Adrenal gland (tissue), 12 donors: Measurements from ENCODE around the gene CNGA3. TPM values are rescaled to one million over a fixed set of nuclear protein-coding genes. Genes with fewer than 3 reads are reported as not detected.

Experiments
- DNase-seq, 7 donors: peaks; one replicate each; pipeline ENCODE4 v3.0.0-alpha.2; 2019 to 2020
- H3K27ac ChIP-seq, 5 donors: fragments of 200-600 bp; sonication (generic) in 4 of 5; 1 replicate in 3 of 5; 2 replicates in 2 of 5; pipeline versions ENCODE4 v1.5.1 to v1.8.0; 2016 to 2020; ENCODE audit warnings: mild to moderate bottlenecking in 1 of 5
- H3K27me3 ChIP-seq: fragments of 200-600 bp; 2 replicates; pipeline ENCODE4 v1.8.0; 2021
- H3K36me3 ChIP-seq, 2 donors: fragments of 200-600 bp; replicated peaks in 1 of 2; 1 replicate in 1 of 2; 2 replicates in 1 of 2; pipeline versions ENCODE4 v1.5.1 to v1.8.0; 2018 to 2022
- H3K4me1 ChIP-seq, 2 donors: fragments of 200-600 bp; replicated peaks in 1 of 2; 1 replicate in 1 of 2; 2 replicates in 1 of 2; pipeline versions ENCODE4 v1.5.1 to v1.8.0; 2018 to 2021
- H3K4me3 ChIP-seq, 4 donors: fragments of 200-600 bp; sonication (generic) in 3 of 4; one replicate each; pipeline ENCODE4 v1.5.1; 2016 to 2018
- H3K9me3 ChIP-seq, 3 donors: fragments of 200-600 bp; sonication (generic) in 1 of 3; replicated peaks in 1 of 3; 1 replicate in 2 of 3; 2 replicates in 1 of 3; pipeline versions ENCODE4 v1.5.1 to v1.8.0; 2016 to 2021
- CTCF ChIP-seq, 6 experiments: fragments of 450-650 bp in 4 of 6; fragments of 200-600 bp in 2 of 6; sonication (generic) in 1 of 6; IDR thresholded peaks; 1 replicate in 5 of 6; 2 replicates in 1 of 6; pipeline versions ENCODE4 v1.5.1 to v1.8.0; 2016 to 2021; ENCODE audit warnings: antibody characterized with exemption in 6 of 6, mild to moderate bottlenecking in 2 of 6, moderate library complexity in 1 of 6
- POLR2A ChIP-seq, 2 donors: fragments of 450-650 bp; IDR thresholded peaks; one replicate each; pipeline ENCODE4 v1.6.1; 2017; ENCODE audit warnings: antibody characterized with exemption in 2 of 2, mild to moderate bottlenecking in 2 of 2, moderate library complexity in 1 of 2
- whole genome bisulfite sequencing, 4 donors: extraction: QIAGEN DNeasy Blood & Tissue Kit in 2 of 4; methylation state at CpG; one replicate each; pipeline versions ENCODE4 v1.1.5 to v1.1.7; 2013 to 2017; 5-methylcytosine and 5-hydroxymethylcytosine counted together
- intact Hi-C, 2 donors: fragments of 100-400 bp; cut with DNase I; formaldehyde crosslinking; loops; one replicate each; pipeline versions ENCODE4 v1.14.1 to v1.15.0; 2022 to 2023
- polyA plus RNA-seq, 3 donors: library from polyadenylated mRNA; stranded (reverse); fragments of 200-250 nt in 2 of 3; fragments of 350-450 nt in 1 of 3; fragmentation: Illumina TruSeq in 1 of 3; extraction: RNeasy Lipid Tissue Mini Kit (QIAGEN cat#74804) in 1 of 3; gene quantifications; one replicate each; pipeline ENCODE4 v1.2.3, GENCODE V29; 2013 to 2014
- total RNA-seq, 9 donors: library from RNA; depleted of rRNA in 4 of 9; stranded (reverse); fragments of >200 nt in 4 of 9; fragments of 120-200 nt in 1 of 9; fragmentation: NEBNext Ultra II Directional in 1 of 9; extraction: Animal tissue kit (Norgen Biotek cat#: 25700) in 1 of 9; gene quantifications; one replicate each; pipeline versions ENCODE4 v1.1.0 to v1.2.4, GENCODE V29; 2013 to 2023
- donor health status: healthy with polysubstance abuse.
- donor health status: Bipolar disorder and iron deficiency.
- donor health status: DM: yes; HTN: yes; CAD: no.
- donor health status: DM: no; HTN: no; CAD: no.
- donor health status: DM: no; HTN: no; CAD: no.
- donor health status: DM: yes; HTN: yes; CAD: no.

The CNGA3 gene
- total and polyA plus RNA-seq, 12 donors, result 0.07 to 0.28 (median 0.16) TPM; not detected in 5

DNA sequence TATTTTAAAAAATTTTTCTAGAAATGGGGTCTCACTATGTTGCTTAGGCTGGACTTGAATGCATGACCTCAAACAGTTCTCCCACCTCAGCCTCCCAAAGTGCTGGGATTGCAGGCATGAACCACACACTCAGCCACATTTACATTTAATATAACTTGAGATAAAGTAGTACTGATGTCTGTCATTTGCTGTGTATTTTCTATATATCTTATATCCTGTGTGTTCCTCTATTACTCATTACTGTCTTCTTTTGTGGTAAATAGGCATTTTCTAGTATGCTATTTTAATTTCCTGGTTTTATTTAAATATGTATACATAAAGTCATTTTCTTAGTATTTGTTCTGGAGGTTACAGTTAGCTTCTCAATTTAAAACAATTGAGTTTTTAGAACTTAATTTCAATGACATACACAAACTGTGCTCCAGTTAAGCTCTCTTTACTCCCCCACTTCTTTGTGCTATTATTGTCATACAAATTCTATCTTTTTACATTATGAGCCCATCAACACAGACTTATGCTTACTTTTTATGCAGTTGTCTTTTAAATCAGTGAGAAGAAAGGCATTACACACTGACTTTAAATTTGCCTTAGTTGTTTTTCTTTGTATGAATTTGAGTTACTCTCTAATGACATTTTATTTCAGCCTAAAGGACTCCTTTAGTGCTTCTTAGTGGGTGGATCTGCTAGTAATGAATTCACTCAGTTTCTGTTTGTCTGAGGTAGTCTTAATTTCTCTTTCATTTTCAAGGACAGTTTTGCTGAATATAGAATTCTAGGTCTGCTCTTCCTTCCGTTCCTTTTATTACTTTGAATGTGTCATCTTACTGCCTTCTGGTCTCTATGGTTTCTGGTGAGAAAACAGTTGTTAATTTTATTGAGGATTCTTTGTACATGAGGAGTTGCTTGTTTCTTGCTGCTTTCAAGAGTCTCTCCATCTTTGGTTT lies 92.2 kb downstream of the CNGA3 start:
- H3K4me1 ChIP-seq, result no peaks in the 10 kb centered on the region
- intact Hi-C loops, result no loop called here
- no peak overlapping the region for H3K27ac ChIP-seq
- WGBS, 4 donors, result 45 to 67% (median 54%) methylated on average over 1 of the region's 1 CpG
- DNase-seq, result no peak
- H3K4me3 ChIP-seq, result no peak overlapping the region
- TF ChIP-seq POLR2A (IDR thresholded peaks at IDR 0.05) (no peak), CTCF (IDR thresholded peaks at IDR 0.05) (no peak)
- H3K36me3 ChIP-seq, result no peaks in the 10 kb centered on the region
- H3K27me3 ChIP-seq, result no peaks in the 10 kb centered on the region
- peaks cover 0 to 4% (median 0%) of the 10 kb centered on the region in 3 donors for H3K9me3 ChIP-seq

- Histone ChIP-seq H3K36me3 (no peaks in the 10 kb centered on the region), H3K4me1 (peaks cover 19 to 21% of the 10 kb centered on the region in 2 donors), H3K27me3 (no peaks in the 10 kb centered on the region), H3K4me3 (no peak overlapping the region), H3K27ac (no peak overlapping the region), H3K9me3 (peaks cover 0 to 4% (median 0%) of the 10 kb centered on the region in 3 donors)
- 75 to 85% (median 77%) methylated on average over 7 of the region's 7 CpGs for WGBS, 4 donors
- TF ChIP-seq CTCF (IDR thresholded peaks at IDR 0.05) (no peak), POLR2A (IDR thresholded peaks at IDR 0.05) (no peak)
- intact Hi-C loops, result loop anchor here in 1 of 2 donors (10.0 kb wide), 1 partner anchor 163 kb away; the partner anchor contains the start of genes COA5 and UNC50
- DNase-seq, result no peak
Measured at GRCh38 chr2:98441706-98442450, 95.6 kb downstream of the CNGA3 start.

DNA sequence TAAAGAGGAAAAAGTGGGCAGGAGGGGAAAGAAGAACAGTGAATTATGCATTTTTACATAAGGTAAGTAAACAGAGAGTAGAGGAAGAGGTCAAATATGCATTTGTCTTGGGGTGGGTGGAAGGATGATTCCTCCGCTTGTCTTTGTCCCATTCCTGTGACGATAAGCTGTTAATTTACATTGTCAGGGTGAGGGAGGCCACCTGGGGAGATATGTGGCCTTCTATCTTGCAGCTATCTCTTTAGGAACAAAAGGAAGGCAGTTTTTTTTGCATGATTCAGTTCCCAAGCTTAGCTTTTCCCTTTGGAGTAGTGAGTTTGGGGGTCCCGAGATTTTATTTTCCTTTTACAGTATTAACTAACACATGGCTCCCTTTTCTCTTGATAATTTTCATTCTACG lies 96.2 kb downstream of the CNGA3 start:
- 62 to 76% (median 74%) methylated on average over 4 of the region's 4 CpGs for WGBS, 4 donors
- Histone ChIP-seq H3K9me3 (peaks cover 0 to 4% (median 0%) of the 10 kb centered on the region in 3 donors), H3K27me3 (no peaks in the 10 kb centered on the region), H3K4me1 (peaks cover 19 to 22% of the 10 kb centered on the region in 2 donors), H3K4me3 (no peak overlapping the region), H3K36me3 (no peaks in the 10 kb centered on the region), H3K27ac (no peak overlapping the region)
- TF ChIP-seq POLR2A (IDR thresholded peaks at IDR 0.05), result no peak
- no peak for TF ChIP-seq CTCF (IDR thresholded peaks at IDR 0.05)
- no peak for DNase-seq
- intact Hi-C loops, result loop anchor here in 1 of 2 donors (10.0 kb wide), 1 partner anchor 162 kb away; the partner anchor contains the start of genes COA5 and UNC50
